SIG-M5 treated with dmso at 0.1 percent for 504 hours (cell line): ENCODE results near the gene UQCR11.

Experiments used
- DNase-seq: peaks from one replicate; lab custom pipeline; 2025; ENCODE audit not compliant: unreplicated experiment; lab: John Stamatoyannopoulos, UW

Gene UQCR11

GRCh38 chr19:1571358-1571757 lies 33.9 kb downstream of the UQCR11 start:
- no peak for DNase-seq

- no peak for DNase-seq
These were observed 34.4 kb downstream of the UQCR11 start for GRCh38 chr19:1570836-1571235.

GRCh38 chr19:1569997-1570396 lies 35.3 kb downstream of the UQCR11 start:
- no peak for DNase-seq

- no peak for DNase-seq
These were observed 36.8 kb downstream of the UQCR11 start, which contains the start of gene MEX3D for GRCh38 chr19:1568320-1569019. Gene MEX3D (minus strand): TSS chr19:1568325. CDS start chr19:1568058, 267 bp downstream.

- no peak for DNase-seq
These were observed 37.4 kb downstream of the UQCR11 start for GRCh38 chr19:1567848-1568227.

- no peak for DNase-seq
These were observed 38.0 kb downstream of the UQCR11 start for GRCh38 chr19:1567116-1567847.

GRCh38 chr19:1566392-1567115 lies 38.7 kb downstream of the UQCR11 start:
- no peak for DNase-seq

- no peak for DNase-seq
These were observed 42.0 kb downstream of the UQCR11 start for GRCh38 chr19:1563251-1563650.

GRCh38 chr19:1561236-1561842 lies 43.9 kb downstream of the UQCR11 start:
- DNase-seq, result no peak

GRCh38 chr19:1560286-1560882 lies 44.9 kb downstream of the UQCR11 start:
- DNase-seq, result no peak

GRCh38 chr19:1558552-1558951 lies 46.7 kb downstream of the UQCR11 start:
- DNase-seq, result no peak

- no peak for DNase-seq
These were observed 48.7 kb downstream of the UQCR11 start for GRCh38 chr19:1556390-1557070.

- DNase-seq, result no peak
These were observed 49.5 kb downstream of the UQCR11 start for GRCh38 chr19:1555487-1556389.

- DNase-seq, result no peak
These were observed 50.3 kb downstream of the UQCR11 start for GRCh38 chr19:1554968-1555367.

GRCh38 chr19:1553415-1553814 lies 51.8 kb downstream of the UQCR11 start:
- no peak for DNase-seq

GRCh38 chr19:1551068-1552040 lies 53.9 kb downstream of the UQCR11 start:
- DNase-seq, result no peak

- DNase-seq, result no peak
These were observed 55.8 kb downstream of the UQCR11 start for GRCh38 chr19:1549332-1549945.
